IPS DF 6.9 (cell line): ENCODE data around the gene ATP11B.

Experiments
- DNase-seq: peaks from one replicate; pipeline ENCODE4 v3.0.0-alpha.2; 2013; ENCODE audit warnings: low read depth, low spot score
- H3K27ac ChIP-seq: one replicate; pipeline ENCODE4 v1.5.1; 2013; ENCODE audit warnings: low read length, control low read depth
- H3K27me3 ChIP-seq: 2 replicates; pipeline ENCODE4 v1.6.1; 2013; ENCODE audit warnings: mild to moderate bottlenecking, low read length; ENCODE audit not compliant: control insufficient read depth, insufficient read depth
- H3K36me3 ChIP-seq: 2 replicates; pipeline ENCODE4 v1.6.1; 2013; ENCODE audit warnings: low read length; ENCODE audit not compliant: control insufficient read depth, insufficient read depth
- H3K4me1 ChIP-seq: 2 replicates; pipeline ENCODE4 v1.6.1; 2013; ENCODE audit warnings: low read length; ENCODE audit not compliant: control insufficient read depth, insufficient read depth
- H3K4me3 ChIP-seq: 2 replicates; pipeline ENCODE4 v1.5.1; 2013; ENCODE audit warnings: mild to moderate bottlenecking, low read length
- H3K9me3 ChIP-seq: 2 replicates; pipeline ENCODE4 v1.6.1; 2013; ENCODE audit warnings: low read length, inconsistent platforms; ENCODE audit not compliant: control insufficient read depth, insufficient read depth
- WGBS: extraction: QIAGEN DNeasy Blood & Tissue Kit; methylation state at CpG from one replicate; pipeline ENCODE4 v1.1.7; 2013; ENCODE audit warnings: mixed read lengths, missing lambda C conversion rate; ENCODE audit not compliant: insufficient read length, insufficient coverage; 5-methylcytosine and 5-hydroxymethylcytosine counted together

The ATP11B gene

GRCh38 chr3:182792901-182793662 is at the start of gene ATP11B:
Gene ATP11B (plus strand): TSS chr3:182793504. CDS start chr3:182793760, 256 bp downstream.
- Histone ChIP-seq H3K9me3 (no peaks in the 10 kb centered on the region), H3K27me3 (no peaks in the 10 kb centered on the region; the same call in 1 of the 2 replicates), H3K27ac (no peak within 1 kb of the TSS), H3K4me1 (no peaks in the 10 kb centered on the region), H3K36me3 (no peaks in the 10 kb centered on the region), H3K4me3 (peak within 1 kb of the TSS; percentile 94)
- WGBS, result no CpG with 5 or more reads among the region's 74 CpGs
- DNase-seq, result no peak

DNA sequence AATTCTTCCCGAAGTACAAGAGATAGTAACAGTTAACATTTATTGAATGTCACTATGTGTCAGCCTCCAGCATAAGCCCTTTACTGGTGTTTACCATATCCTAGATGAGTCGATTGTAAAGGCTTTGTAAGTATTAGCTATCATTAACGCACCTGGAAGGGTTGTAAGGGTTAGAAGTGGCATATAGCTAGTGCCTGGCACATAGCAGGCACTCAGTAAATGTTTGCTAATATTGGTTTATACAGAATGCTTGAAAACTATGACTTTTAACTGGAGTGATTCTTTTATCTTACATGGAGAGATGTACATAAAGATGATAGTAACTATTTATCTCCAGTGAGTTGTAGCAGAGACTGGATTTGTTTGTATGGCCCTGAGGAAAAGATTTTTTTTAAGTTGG is 46.3 kb upstream of the ATP11B start:
- H3K4me3 ChIP-seq, result no peak overlapping the region
- no peaks in the 10 kb centered on the region for H3K36me3 ChIP-seq
- no CpG with 5 or more reads among the region's 3 CpGs for WGBS
- H3K27me3 ChIP-seq, result no peaks in the 10 kb centered on the region
- H3K9me3 ChIP-seq, result no peaks in the 10 kb centered on the region
- no peak for DNase-seq
- H3K4me1 ChIP-seq, result no peaks in the 10 kb centered on the region
- no peak overlapping the region for H3K27ac ChIP-seq

GRCh38 chr3:182755308-182755707 is 38.0 kb upstream of the ATP11B start:
- no peak overlapping the region for H3K4me3 ChIP-seq
- H3K36me3 ChIP-seq, result no peaks in the 10 kb centered on the region
- H3K4me1 ChIP-seq, result no peaks in the 10 kb centered on the region
- no peaks in the 10 kb centered on the region for H3K27me3 ChIP-seq
- no peaks in the 10 kb centered on the region for H3K9me3 ChIP-seq
- DNase-seq, result no peak
- H3K27ac ChIP-seq, result no peak overlapping the region

- H3K4me1 ChIP-seq, result no peaks in the 10 kb centered on the region
- DNase-seq, result no peak
- no peak overlapping the region for H3K27ac ChIP-seq
- no peak overlapping the region for H3K4me3 ChIP-seq
- H3K36me3 ChIP-seq, result no peaks in the 10 kb centered on the region
- H3K9me3 ChIP-seq, result no peaks in the 10 kb centered on the region
- WGBS, result no CpG with 5 or more reads among the region's 3 CpGs
- H3K27me3 ChIP-seq, result no peaks in the 10 kb centered on the region
Observed at GRCh38 chr3:182755712-182756111, 37.6 kb upstream of the ATP11B start.

DNA sequence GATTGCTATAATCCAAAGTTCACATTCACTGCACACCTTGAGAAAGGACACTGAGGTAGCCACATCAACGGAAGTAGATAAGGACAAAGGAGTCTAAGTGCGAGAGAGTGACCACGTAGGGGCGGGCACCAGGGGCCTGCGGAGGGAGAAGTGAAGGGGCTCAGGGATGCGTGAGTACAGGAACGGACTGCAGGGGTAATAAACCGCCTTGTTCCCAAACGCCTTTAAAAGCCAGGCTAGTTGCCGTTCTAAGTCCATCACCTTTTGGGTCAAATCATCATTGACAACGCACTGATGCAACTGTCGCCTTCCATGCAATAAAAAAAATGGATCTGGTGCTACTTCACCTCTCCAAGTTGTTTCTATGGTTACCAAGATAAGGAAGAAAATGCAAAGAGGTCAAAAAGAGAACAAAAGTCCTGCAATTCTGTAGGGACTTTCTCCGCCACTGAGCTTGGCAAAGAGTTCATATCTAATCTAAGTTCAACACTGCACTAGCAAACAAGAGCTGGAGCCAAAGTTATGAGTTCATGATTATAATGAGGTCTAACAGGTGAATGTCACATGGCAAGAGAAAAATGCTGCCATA is 32.6 kb upstream of the ATP11B start:
- no CpG with 5 or more reads among the region's 13 CpGs for WGBS
- no peak for DNase-seq

GRCh38 chr3:182763896-182764295 is 29.4 kb upstream of the ATP11B start:
- Histone ChIP-seq H3K4me3 (no peak overlapping the region), H3K9me3 (no peaks in the 10 kb centered on the region), H3K27ac (no peak overlapping the region), H3K27me3 (no peaks in the 10 kb centered on the region), H3K4me1 (no peaks in the 10 kb centered on the region), H3K36me3 (no peaks in the 10 kb centered on the region)
- 100% methylated on average over 2 of the region's 2 CpGs for WGBS
- no peak for DNase-seq

More for the DNA sequence above, 32.6 kb upstream of the ATP11B start:
- Histone ChIP-seq H3K9me3 (no peaks in the 10 kb centered on the region), H3K27ac (no peak overlapping the region), H3K4me3 (no peak overlapping the region), H3K27me3 (no peaks in the 10 kb centered on the region), H3K4me1 (no peaks in the 10 kb centered on the region), H3K36me3 (no peaks in the 10 kb centered on the region)

GRCh38 chr3:182765287-182765686 is 28.0 kb upstream of the ATP11B start:
- Histone ChIP-seq H3K4me3 (no peak overlapping the region), H3K4me1 (no peaks in the 10 kb centered on the region), H3K27ac (no peak overlapping the region), H3K36me3 (no peaks in the 10 kb centered on the region), H3K27me3 (no peaks in the 10 kb centered on the region), H3K9me3 (no peaks in the 10 kb centered on the region)
- no peak for DNase-seq

GRCh38 chr3:182766099-182766498 is 27.2 kb upstream of the ATP11B start:
- no peak for DNase-seq
- Histone ChIP-seq H3K4me1 (no peaks in the 10 kb centered on the region), H3K4me3 (no peak overlapping the region), H3K27ac (no peak overlapping the region), H3K36me3 (no peaks in the 10 kb centered on the region), H3K27me3 (no peaks in the 10 kb centered on the region), H3K9me3 (no peaks in the 10 kb centered on the region)
- WGBS, result no CpG with 5 or more reads among the region's 2 CpGs

DNA sequence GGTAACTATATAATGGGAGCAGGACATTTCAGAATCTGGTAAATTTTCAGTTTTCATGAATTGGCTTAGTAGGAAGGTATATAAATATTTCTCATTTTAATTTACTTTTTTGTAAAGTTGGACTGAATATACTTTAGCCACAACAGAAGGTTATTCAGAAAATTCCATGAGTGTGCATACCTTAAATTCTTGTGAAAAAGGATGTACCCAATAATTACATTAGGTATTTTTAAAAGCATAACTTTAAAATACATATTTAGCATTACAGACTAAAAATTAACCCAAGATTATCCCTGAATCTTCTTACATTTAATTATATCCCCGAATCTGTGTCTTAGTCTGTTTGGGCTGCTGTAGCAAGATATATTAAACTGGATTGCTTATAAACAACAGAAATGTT is 24.9 kb upstream of the ATP11B start:
- no peaks in the 10 kb centered on the region for H3K27me3 ChIP-seq
- H3K27ac ChIP-seq, result no peak overlapping the region
- no peaks in the 10 kb centered on the region for H3K36me3 ChIP-seq
- DNase-seq, result no peak
- H3K4me1 ChIP-seq, result no peaks in the 10 kb centered on the region
- H3K4me3 ChIP-seq, result no peak overlapping the region
- no CpG with 5 or more reads among the region's 1 CpG for WGBS
- H3K9me3 ChIP-seq, result no peaks in the 10 kb centered on the region

DNA sequence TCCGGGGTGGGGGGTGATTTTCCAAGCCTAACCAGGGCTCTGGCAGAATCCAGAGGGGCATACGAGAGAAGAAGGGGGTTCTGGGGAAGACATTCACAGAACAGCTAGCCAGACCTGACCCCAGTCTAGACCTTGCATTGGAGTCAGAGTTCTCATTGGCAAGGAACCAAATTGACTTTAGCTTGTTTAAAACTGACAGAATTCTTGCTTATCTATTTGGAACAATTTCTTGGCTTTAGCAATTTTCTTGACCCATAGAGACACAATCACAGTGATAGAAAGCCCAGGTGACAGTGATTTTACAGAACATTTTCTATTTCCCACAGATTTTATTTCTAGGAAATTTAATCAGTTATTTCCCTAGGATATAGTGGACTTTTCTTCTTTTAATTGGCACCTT is 23.6 kb upstream of the ATP11B start:
- DNase-seq, result no peak
- no peak overlapping the region for H3K27ac ChIP-seq
- no peaks in the 10 kb centered on the region for H3K9me3 ChIP-seq
- no peaks in the 10 kb centered on the region for H3K4me1 ChIP-seq
- H3K36me3 ChIP-seq, result no peaks in the 10 kb centered on the region
- H3K4me3 ChIP-seq, result no peak overlapping the region
- no peaks in the 10 kb centered on the region for H3K27me3 ChIP-seq
- WGBS, result no CpG with 5 or more reads among the region's 2 CpGs

GRCh38 chr3:182782149-182782548 is 11.2 kb upstream of the ATP11B start:
- no CpG with 5 or more reads among the region's 1 CpG for WGBS
- Histone ChIP-seq H3K27ac (no peak overlapping the region), H3K4me3 (no peak overlapping the region), H3K27me3 (no peaks in the 10 kb centered on the region), H3K4me1 (no peaks in the 10 kb centered on the region), H3K9me3 (no peaks in the 10 kb centered on the region), H3K36me3 (no peaks in the 10 kb centered on the region)
- no peak for DNase-seq
